GM18858 (cell line): ENCODE data around the gene RSBN1.
A peak's percentile ranks its signal among the peaks of the same experiment; 100 is the strongest.
"Not testable (repeated sequence)": the region's sequence is repeated elsewhere in the genome, so short reads cannot be mapped to it uniquely, and the experiment has no call there.

Experiments
- ATAC-seq: cut with Tn5 transposase; IDR thresholded peaks from one replicate; pipeline ENCODE4 v1.9.1; 2021; ENCODE audit not compliant: unreplicated experiment

The RSBN1 gene

DNA sequence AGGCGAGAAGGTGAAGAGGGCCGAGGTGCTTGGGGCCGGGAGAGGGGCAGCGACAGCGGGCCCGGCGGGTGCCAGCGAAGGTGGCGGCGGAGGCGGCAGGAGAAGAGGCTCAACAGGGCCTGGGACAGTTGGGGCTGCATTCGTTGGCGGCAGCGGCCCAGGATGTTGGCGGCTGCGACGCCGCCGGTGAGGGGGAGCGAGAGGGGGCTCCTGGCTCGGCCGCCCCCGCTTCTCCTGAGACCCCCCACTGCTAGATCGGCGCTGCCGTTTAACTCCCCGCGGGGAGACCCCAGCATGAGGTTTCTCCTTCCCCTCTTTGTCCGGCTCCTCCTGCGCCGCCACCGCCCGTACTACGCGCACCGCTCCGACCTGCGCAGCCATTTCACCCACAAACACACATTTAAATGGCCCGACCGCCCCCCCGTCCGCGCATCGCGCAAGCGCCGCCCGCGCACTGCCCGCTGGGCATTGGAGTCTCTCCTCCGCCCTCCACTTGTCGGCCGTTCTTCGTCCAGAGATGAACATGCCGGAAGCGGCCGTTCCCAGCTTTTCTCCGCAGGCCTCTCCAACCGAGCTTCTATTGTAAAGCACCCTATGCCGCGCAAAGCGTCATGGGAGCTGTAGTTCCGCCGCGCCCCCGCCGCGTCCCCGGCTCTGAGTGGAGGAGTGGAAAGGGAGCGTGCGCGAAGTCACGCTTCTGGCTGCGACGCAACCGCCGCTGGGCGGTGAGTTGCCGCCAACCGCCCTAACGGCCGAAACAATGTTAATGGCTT, at the start of gene RSBN1:
Gene RSBN1 (minus strand): TSS at position 589 of the 773 bp plus-strand sequence. CDS start 64 bp downstream, at position 525.
- ATAC-seq = peak; percentile 86

DNA sequence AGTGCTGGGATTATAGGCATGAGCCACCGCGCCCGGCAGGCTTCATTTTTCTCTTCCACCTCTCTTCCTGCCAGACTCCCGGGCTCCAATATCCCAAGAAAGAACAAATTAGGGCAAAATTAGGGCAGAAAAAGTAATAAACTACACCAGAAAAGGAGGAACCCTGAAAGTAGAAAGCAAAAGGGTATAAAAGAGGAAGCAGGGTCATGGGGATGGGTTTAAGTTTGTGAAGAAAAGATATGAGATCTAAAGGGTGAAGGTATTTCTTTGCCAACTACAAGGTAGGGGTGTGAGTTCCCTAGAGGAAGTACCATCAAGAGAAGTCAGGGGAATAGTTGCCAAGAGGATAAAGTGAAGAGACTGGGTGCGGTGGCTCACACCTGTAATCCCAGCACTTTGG, 49.4 kb upstream of the RSBN1 start:
- no peak for ATAC-seq

DNA sequence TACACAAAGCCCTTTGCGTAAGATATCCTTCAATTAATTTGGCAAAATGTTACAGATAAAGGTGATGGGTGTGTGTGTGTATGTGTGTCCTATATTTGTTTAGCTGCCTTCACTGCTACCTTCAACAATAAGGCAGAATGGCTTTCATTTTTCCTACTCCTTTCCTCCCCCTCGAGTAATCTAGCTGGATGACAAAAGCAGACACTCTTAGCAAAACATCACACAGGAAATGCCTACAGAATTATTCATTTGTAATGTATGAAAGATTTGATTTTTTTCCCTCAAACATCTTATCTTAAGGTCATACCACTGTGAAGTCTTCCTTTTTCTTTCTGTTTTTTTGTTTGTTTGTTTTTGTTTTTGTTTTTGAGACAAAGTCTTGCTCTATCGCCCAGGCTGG, 48.6 kb upstream of the RSBN1 start:
- no peak for ATAC-seq

DNA sequence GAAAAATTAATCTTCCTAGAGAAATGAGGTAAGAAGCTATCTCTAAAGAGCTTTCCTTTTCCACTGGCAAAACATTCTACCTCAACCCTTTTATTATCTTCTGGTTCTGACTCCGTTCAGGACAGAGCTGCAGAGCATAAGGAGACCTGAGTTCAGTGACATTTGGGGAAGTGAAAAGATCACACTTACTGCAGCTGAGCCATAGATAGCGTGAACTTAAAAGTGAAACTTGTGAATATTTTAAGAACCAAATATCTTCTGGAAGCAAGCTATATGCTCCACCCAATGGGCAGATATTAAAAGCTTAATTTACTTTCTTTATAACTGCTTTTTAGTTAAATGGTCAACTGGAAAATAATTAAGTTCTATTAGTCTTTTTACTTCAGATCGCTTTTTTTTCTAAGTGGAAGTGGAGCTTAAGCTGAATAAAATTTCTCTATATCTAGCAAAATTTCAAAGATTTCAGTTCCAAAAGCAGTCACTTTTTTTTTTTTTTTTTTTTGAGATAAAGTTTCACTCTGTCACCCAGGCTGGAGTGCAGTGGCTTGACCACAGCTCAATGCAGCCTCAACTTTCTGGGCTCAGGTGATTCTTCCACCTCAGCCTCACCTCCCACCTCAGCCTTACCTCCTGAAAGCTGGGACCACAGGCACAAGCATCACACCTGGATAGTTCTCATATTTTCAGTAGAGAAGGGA, 47.4 kb upstream of the RSBN1 start:
- ATAC-seq = peak; percentile 78

DNA sequence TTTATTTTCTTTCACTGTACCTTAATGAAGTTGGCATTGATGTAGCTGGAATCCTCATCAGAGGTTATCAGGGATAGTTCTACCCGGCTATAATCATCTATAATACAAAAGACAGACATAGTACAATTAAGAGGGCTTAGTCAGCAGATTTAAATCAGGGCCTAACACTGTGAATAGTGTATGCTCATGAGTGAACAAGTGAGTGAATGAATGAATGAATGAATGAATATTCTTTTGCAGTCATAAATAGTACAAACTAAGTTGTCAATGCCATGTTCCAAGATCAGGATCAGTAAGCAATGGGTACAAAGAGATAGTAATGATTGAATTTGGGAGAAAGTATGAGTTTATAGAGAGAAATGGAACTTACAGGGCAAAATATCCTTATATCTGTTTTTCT, 46.7 kb upstream of the RSBN1 start:
- ATAC-seq = no peak

DNA sequence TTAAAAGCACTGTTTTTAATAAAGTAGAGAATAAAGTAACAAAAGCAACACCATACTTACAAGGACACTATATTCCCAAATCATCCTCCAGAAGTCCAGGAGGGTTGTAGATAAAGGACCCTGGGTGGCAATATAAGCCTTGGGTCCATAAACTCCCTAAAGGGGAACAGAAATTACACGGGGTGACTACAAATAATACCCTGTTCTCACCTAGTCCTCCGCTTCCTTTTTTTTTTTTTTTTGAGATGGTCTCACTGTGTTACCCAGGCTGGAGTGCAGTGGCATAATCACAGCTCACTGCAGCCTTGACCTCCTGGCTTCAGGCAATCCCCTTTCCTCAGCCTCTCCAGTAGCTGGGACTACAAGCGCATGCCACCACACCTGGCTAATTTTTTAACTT, 46.1 kb upstream of the RSBN1 start:
- ATAC-seq = no peak

DNA sequence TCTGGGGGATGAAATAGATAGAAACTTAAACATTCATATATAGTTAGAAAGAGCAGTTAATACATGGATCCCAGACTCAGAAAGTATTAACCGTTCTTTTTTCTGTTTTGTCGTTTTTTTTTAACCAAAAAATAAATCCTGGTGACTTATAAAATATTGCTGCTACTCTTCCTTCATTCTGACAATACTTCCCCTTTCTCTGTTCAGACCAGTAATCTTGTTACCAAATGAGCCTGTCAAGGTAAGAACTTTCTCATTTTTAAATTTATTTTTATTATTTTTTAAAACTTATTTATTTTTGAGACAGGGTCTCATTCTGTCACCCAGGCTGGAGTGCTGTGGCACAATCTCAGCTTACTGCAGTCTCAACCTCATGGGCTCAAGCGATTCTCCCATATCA, 45.5 kb upstream of the RSBN1 start:
- ATAC-seq = no peak

DNA sequence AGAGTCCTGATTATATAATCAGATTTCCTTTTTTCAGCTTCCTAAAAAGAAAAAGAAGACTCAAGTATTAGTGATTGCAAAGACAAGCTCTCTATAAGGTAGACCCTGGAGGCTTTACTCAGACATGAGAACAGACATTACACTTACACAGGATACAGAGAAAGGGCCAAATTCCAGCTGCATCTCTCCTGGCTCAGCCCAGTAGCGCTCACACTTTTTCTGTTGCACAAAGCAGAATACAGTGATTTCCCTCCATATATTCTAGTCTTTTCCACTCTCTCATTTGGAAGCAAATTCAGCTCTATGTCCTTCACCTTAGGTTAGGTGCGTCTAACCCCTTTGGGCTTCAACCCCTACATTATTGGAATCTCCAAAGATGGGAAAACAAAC, 44.1 kb upstream of the RSBN1 start:
- no peak for ATAC-seq

DNA sequence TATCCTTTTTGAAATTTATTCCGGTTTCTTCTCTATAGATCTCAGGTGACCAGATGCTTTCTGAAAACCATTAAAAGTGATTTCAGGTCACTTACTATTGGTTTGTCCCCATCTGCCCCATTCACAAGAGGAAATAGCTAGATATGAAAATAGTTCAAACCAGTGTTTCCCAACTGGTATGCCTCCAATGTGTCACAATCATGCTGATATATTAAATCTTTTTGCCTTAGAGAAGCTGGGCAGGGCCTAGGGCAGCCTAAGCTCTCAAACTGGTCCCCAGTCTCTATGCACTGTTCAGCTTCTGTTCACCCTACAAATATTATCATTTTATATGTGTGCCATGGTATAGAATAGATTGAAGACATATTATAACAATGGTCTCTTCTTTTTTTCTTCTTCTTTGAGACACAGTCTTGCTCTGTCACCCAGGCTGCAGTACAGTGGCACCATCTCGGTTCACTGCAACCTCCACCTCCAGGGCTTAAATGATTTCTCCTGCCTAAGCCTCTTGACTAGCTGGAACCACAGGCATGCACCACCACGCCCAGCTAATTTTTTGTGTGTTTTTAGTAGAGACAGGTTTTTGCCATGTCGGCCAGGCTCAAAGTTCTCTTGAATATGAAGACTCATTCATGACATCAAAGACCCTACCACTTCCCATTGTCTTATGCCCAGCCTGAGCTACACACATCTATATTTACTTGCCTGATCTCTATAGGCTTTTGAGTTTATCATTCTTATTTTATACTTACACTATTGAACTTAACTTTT, 43.5 kb upstream of the RSBN1 start:
- no peak for ATAC-seq

DNA sequence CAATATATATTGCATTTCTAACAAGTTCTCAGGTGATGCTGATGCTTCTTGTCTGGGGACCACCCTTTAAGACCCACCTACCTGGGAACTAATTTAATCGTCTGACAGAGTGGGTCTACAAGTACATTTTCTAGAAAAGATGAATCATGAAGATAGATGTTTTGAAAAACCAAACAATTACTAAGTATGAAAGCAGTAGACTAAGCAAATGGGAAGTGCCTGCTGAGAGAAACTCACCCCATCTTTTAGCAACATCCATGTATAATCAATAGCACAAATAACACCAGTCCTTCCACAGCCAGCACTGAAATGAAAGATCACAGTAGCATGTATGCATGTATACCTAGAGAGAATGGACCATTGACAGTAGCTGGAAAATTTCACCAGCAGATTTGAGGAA, 42.0 kb upstream of the RSBN1 start:
- ATAC-seq = no peak

DNA sequence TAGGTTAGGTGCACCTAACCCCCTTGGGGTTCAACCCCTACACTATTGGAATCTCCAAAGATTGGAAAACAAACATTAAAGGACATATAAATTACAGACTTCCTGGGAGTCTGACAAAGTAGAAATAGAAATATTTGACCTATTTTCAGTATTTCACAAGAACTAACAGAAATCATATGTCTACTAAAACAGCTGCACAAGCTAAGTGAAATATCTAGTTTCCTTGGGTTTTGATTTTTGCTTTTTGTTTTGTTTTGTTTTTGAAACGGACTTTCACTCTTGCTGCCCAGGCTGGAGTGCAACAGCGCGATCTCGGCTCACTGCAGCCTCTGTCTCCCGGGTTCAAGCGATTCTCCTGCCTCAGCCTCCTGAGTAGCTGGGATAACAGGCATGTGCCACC, 40.4 kb upstream of the RSBN1 start:
- not testable (repeated sequence) for ATAC-seq

DNA sequence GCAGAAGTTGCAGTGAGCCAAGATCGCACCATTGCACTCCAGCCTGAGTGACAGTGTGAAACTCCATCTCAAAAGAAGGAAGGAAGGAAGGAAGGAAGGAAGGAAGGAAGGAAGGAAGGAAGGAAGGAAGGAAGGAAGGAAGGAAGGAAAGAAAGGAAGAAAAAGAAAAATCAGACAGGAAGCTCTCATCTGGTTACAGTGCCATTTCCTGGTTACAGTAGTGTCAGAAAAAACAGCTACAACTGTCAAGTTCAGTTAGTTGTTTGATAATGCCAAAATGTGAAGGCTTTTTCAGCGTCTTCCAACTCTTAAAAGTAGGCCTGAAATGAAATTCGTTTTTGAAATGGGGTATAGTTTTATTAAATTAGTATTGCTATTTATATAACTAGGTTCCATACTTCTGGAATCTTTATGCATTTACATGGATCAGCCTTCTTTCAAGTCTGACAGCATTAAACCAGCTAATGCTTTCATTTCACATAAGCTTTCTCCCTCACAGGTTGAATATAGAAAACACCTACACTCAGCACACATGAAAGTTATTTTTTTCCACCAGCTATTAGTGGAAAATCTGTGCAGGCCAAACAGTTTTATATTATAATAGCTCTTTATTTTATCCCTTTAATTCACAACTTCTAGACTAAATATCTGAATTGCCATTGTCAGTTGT, 38.0 kb upstream of the RSBN1 start:
- ATAC-seq = no peak

DNA sequence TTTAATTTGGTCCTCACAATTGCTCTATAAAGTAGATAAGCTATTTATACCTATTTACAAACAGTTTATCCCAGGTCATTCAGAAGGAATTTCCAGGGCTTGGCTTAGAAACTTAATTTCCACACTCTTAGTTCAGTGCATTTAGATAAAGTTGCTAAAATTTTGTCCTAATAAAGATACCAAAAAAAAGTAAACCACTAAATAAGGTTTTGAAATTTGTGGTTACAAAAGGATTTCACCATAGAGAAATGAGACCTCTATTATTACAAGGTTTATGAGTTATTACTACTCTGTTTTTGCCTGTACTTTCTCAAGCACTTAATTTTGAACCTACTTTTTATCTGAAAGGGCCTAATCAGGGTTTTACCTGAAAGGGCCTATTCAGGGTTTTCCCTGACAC, 36.8 kb upstream of the RSBN1 start:
- no peak for ATAC-seq

DNA sequence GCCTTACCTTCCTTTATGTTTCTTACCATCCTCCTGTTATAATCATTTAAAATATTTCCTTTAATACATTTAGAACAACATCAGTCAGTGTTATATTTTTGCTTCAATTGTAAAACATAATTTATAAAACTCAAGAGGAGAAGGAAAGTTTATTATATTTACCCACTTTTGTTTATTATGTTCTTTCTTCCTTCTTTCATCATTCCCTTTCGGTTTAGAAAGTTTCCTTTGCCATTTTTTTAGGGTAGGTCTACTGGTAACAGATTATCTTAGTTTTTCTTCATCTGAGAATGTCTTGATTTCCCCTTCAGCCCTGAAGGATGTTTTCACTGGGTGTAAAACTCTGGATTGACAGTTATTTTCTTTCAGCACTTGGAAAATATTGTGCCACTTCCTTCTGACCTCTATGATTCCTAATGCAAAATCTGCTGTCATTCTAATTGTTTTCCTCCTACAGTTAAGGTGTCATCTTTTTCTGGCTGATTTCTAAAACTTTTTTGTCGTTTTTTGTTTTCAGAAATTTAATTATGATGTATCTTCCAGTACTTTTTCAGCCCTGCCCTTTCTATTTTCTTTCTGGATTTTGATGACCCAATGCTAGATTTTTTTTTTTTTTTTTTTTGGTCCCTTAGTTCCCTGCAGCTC, 34.2 kb upstream of the RSBN1 start:
- ATAC-seq = no peak

DNA sequence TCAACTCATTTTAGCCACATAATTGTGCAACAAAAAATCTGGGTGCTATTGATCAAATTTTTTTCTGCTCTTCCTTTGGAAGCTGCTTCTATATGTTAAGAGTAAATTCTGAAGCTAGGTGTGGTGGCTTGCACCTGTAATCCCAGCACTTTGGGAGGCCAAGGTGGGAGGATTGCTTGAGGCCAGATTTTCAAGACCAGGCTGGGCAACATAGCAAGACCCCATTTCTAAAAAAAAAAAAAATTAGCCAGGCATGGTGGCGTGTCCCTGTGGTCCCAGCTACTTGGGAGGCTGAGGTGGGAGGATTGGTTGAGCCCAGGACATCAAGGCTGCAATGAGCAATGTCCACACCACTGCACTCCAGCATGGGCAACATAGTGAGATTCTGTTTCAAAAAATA, 24.3 kb upstream of the RSBN1 start:
- ATAC-seq = no peak

DNA sequence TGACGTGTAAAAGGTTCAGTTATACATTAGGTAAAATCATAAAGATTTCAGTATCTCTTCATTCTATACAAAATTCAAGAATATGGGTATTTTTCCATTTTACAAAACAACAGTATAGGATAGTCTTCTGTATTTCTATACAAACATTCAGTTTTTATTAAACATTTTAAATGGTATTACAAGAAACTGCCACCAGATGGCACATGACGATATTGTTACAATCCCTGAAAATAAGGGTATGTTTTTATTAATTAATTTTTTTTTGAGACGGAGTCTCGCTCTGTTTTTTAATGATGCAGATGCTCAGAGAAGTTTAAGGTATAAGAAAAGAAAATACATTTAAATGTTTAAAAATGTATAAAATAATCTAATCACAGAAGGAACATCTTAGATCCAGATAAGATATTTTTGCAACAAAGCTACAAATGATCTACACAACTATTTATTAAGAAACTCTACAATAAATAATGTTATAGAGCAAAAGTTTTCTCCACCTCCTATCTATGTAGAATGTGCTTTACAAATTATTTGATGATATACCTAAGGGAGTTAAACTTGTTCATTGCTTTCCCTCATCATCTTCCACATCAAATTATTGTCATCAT, 23.5 kb upstream of the RSBN1 start:
- ATAC-seq = no peak

DNA sequence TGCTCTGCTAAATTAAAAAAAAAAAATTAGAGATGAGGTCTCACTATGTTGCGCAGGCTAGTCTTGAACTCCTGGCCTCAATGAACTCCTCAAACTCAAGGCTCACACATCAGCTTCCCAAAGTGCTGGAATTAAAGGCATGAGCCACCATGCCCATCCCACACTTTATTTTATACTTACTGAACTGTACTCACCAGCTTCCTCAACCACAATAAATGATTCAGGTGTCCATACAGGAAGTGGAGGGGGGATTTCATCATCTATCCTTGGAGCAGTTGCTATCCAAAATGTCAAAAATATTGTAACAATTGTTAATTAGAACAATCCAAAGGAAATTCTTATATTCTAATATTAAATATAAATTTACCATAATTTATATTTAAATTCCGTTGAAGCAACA, 22.4 kb upstream of the RSBN1 start:
- no peak for ATAC-seq

DNA sequence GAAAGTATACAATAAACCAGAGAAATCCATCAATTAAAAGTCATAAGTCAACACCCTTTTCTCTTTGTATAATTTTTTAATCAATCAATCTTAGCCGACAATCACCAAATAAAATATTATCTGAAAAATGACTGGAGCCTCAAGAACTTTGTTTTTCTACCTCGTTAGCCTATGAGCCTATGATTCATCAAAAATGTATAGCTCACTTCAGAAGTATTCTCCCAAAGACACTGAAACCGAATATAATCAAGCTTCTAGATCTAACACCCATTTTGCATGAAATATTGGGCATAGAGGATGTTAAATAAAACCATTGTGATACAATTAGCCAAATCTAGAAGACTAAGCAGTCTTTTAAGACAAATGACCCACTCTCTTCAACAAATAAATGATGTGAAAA, 17.8 kb upstream of the RSBN1 start:
- ATAC-seq = no peak

DNA sequence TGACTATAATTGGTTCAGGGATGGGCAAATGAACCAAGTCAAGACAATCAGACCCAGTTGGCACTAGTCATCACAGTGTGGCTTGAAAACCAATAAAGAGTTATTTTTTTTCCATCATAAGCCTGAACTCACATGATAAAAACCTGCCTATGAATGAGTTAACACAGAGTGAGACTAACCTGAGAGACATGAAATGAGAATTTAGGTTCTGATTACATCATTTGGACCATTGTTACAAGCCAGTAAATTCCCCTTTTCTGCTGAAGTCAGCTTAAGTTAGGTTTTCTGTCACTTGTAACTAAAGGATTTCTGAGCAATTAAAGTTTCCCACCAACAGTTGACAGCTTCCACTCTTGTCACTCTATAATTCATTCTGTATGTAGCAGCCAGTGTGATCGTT, 9.6 kb upstream of the RSBN1 start:
- no peak for ATAC-seq

DNA sequence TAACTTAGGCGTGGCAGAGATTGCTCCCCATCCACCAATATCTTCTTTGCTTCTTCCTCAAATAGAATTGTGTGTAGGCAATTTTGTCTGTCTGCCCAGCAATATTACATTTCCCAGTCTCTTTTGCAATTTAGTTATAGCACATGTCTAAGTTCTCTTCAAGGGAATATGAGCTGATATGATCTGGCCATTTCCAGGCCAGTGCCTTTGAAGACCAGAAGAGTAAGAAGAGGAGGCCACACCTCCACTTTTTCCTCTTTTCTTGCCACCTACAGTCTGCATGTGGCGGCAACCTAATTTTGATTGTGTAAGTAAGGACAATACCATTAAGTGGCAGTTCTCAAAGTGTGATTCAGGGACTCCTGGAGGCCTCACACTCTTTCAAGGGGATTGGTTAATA, 6.3 kb upstream of the RSBN1 start:
- no peak for ATAC-seq

DNA sequence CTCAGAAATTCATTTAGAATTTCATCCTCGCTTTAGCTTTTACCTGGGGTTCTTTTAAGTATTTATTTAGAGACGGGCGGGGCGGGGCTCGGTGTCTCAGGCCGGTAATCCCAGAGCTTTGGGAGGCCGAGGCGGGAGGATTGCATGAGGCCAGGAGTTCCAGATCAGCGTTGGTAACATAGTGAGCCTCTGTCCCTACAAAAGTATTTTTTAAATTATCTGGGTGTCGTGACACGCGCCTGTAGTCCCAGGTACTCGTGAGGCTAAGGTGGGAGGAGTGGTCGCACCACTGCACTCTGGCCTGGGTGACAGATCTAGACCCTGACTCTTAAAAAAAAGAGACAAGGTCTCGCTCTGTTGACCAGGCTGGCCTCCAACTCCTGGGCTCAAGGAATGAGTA, 942 bp upstream of the RSBN1 start:
- ATAC-seq = no peak
